Embryonic facial prominence (tissue), 1 donor: ENCODE data around the gene AADACL4.
"Not testable (repeated sequence)": the region's sequence is repeated elsewhere in the genome, so short reads cannot be mapped to it uniquely, and the experiment has no call there.

Source experiments
- DNase-seq: peaks from one replicate; pipeline ENCODE4 v3.0.0-alpha.2; 2016; ENCODE audit errors: extremely low spot score

Gene AADACL4

DNA sequence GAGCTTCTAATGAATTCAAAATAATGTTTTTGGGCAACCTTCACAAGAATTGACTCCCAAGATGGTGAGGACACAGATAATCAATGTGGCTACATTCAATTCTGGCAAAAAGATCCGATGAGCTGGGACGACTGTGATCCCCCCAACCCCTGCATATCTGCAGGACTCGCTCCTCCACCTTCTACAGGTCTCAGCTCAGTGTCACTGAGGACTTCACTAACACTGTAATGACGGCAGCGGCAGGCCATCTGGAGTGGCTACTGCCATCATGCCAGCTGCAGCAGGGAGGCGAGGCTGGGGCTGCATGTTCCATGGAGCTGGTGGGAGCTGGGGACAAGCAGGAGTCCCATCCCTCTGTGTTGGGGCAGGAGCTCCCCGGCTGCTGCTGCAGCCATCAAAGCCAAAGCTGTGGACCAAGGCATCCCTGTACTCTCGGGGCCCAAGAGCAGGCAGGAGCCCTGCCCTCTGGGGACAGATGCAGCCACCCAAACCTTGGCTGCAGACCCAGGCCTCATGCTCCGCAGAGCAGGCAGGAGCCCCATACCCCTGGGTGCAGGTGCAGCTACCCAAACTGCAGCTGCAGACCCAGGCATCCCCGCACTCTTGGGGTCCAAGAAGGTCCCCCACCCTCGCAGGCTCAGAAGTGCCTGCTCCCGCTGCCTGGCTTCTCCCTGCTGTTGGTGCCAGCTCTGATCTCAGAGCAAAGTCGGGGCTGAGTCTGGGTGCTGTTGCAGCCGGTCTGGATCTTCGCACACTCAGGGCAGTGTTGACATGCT, 13.7 kb upstream of the AADACL4 start:
- no peak for DNase-seq

DNA sequence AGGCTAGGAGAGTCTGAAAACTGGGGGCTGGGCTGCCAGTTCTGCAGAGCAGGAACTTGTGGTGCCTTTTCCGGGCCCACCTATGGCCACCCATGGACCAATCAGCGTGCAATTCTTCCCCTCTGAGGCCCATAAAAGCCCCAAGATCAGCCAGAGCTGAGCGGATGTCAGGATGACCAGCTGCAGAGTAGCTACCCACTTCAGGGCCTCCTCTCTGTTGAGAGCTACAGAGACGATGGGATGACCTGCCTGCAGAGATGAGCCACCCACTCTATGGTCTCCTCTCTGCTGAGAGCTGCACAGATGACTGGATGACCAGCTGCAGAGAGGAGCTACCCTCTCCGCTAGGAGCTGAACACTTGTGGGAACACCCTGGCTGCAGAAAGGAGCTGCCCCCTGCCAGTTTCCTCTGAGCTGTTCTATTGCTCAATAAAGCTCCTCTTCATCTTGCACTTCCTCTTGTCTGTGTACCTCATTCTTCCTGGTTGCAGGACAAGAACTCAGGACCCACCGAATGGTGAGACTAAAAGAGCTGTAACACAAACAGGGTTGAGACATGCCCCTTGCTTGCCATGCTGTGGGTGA, 12.8 kb upstream of the AADACL4 start:
- no peak for DNase-seq

DNA sequence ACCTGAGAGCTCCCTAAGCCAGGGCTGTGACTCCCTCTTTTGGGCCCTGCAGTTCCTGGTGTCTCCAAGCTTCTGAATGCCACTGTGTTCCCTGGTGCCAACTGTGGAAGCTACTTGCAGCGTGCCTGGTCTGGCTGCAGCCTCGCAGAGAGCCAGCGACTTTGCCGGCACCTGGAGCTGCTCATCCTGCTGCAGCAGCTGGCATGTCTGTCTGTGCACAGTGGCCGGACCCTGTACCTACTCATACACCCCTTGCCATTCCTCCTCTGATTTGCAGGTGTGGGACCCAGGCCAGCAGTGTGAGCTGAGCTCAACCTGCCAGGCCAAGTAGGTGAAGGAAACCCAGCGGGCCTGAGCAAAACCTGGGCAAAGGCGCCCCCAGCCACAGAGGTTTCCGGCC, 12.3 kb upstream of the AADACL4 start:
- no peak for DNase-seq

DNA sequence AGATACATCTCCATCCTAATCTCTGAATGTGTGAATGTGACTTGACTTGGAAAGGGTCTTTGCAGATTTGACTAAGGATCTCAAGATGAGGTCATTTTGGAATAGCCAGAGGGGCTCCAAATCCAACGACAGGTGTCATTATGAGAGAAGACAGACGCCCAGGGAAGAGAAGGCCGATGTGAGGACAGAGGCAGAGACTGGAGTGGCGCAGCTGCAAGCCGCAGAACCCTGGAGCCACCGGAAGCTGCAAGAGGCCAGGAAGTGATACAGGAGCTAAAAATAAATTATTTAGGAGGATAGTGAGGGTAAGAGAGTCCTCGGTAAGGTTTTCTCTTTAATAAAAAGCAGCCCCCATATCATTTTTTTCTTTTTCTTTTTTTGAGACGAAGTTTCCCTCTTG, 9.7 kb upstream of the AADACL4 start:
- no peak for DNase-seq

DNA sequence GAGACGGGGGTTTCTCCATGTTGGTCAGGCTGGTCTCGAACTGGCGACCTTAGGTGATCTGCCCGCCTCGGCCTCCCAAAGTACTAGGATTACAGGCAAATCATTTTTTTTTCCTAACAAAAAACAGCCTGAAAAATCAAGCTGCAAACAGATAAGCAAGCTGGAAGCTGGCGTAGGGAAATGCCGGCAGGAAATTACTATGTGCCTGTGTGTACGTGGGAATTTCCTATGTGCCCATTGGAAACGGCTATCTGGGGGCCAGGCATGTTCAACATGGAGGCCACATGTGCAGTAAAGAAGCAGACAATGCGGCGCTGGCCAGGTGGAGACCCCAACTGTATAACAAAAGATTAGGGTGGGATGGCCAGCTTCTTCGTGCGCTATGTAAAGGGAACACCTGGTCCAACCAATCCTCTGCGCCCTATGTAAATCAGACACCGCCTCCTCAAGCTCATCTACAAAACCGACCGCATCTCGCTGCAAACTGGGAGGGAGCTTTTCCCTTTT, 9.1 kb upstream of the AADACL4 start:
- DNase-seq = no peak

DNA sequence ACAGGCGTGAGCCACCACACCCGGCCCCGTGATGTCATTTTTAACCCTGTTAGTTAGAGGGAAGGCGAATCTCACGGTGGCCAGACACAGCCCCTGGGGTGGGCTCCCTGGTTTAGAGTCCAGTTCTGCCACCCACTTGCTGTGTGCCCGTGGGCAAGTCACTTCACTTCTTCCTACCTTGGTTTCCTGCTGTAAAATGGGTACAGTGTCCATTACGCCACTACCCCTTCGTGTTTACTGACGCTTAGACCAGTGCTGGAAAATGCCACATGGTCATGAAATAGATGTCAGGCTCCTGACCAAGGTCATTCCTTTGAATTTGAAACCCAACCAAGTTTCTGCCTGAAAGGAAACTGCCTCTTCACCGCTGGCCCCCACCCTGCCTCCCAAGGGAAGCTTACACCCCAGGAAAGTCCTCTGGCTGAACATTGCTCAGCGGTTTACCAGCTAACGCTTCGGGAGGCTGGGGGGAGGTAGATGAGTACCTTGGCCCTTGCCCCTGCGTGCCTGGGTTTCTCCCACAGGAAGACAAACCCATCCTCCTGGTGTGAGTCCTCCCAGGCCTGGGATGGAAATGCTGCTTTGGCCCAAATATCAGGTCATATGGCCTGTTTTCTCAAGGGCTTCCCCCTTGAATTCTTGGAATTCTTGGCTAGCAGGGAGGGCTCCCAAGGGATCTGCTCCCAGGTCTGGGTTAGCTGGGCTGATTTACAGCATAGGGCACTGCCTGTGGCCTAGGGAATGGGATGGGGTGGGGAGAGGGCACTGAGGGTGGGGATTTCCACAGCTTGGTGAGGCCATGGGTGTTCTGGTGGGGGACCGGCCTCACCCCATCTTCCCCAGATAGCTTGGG, 7.6 kb upstream of the AADACL4 start:
- DNase-seq = no peak

DNA sequence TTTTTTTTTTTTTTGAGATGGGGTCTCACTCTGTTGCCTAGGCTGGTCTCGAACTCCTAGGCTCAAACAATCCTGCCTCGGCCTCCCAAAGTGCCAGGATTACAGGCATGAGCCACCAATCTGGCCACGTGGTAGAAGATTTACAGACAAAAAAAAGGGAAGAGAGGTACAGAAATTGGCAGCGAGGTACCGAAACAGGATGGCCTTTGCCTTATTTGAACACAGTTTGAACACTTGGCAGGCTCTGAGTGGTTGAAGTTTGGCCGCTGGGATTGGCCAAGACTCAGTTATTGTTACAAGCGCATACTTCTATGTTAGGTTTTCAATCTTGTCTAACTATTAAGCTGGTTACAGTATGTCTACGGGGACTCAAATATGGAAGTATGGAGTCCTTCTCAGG, 6.2 kb upstream of the AADACL4 start:
- DNase-seq = no peak

DNA sequence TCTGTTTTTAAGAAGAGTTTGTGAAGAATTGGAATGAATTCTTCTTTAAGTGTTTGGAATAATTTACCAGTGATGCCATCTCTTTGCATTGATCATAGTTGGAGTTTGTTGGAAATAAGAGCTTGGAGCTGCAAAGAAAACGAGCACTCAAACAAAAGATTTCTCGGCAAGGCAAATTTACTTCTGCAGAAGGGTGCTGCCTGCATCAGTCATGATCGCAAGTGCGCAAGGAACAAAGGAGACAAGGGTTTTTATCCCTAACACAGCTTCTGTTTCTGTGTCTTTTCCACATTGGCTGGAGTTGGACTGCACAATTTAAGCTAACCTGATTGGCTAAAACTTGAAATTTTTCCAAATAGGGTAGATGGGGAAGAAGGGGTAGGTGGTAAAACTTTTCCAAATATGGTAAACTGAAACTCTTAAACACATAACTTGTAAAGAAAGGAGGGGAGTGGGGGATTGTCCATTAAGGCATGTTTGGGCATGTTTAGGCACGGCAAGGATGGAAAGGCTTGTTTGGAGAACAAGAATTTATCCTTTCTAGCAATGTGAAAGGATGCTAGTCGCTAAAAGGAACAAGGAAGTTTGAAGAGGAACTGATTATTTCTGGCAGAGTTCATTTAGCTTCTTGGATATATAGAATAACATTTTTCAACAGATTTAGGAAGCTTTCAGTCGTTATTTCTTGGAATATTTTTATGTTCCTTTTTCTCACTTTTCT, 3.5 kb upstream of the AADACL4 start:
- no peak for DNase-seq

DNA sequence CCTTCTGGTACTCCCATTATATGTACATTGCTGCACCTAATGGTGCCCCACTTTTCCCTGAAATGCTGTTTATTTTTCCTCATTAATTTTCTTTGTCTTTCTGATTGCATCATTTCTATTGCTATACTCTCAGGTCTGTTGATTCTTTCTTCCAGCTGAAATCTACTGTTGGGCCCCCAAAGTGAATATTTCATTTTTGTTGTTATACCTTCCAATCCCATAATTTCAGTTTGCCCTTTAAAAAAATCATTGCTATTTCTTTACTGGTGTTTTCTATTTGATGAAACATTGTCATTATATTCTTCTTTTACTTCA, 3.0 kb upstream of the AADACL4 start:
- DNase-seq = no peak

DNA sequence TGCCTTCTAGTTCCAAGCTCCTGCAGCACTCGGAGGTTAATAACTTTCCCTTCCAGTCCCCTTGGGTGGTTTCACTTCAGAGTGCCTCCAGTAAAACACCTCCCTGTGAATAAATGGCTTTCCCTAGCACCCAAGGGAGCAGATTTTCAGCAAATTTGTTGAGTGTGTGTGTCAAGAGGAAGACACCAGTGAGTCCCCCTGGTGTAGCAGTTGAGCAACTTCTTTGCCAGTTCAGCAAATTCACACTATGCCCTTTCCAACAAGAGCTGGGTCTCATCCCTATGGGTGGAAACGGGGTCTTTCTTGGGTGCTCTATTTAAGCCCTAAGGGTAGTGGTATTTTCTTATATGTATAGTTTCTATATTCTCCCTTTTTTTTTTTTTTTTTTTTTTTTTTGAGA, 806 bp upstream of the AADACL4 start:
- DNase-seq = no peak

DNA sequence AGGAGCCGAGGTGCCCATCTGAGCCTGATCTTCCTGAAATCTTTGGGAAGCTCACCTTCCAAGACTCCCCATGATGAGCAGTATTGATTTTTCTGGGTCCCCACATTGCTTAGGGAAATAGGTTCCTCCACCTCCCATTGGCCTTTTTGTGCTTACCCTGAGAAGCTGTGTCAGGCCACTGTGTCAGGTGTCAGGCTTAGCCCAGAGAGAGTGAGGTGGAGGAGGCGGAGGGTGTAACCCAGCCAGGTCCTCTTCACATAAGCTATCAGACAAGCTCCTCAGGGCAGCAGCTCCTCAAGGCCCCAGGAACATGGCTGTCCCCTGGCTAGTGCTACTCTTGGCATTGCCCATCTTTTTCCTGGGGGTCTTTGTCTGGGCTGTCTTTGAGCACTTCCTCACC, 352 bp downstream of the AADACL4 start:
- DNase-seq = no peak

DNA sequence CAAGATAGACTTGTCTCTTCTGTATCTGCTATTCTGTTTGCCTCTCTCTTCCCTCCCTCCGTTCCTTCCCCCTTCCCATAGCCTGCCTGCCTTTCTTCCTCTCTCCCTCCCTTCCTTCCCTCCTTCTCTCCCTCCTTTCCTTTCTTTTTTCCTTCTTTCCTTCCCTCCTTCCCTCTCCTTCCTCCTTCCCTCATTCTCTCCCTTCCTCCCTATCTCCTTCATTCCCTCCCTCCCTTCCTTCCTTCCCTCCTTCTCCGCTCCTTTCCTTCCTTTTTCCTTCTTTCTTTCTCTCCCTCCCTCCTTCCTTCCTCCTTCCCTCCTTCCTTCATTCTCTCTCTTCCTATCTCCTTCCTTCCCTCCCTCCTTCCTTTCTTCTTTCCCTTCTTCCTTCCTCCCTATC, 944 bp downstream of the AADACL4 start:
- no peak for DNase-seq

DNA sequence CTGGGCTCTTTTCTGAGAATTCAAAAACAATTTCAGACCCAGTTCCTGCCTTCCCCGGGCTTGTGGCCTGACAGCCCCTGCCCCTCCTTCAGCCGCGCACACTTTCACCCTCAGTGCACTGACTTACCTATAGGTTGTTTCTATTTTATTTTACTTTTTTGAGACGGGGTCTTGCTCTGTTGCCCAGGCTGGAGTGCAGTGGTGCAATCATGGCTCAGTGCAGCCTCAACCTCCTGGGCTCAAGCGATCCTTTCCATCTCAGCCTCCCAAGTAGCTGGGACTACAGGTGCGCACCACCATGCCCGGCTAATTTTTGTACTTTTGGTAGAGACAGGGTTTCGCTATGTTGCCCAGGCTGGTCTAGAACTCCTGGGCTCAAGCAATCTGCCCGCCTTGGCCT, 1.5 kb downstream of the AADACL4 start:
- DNase-seq = not testable (repeated sequence)

DNA sequence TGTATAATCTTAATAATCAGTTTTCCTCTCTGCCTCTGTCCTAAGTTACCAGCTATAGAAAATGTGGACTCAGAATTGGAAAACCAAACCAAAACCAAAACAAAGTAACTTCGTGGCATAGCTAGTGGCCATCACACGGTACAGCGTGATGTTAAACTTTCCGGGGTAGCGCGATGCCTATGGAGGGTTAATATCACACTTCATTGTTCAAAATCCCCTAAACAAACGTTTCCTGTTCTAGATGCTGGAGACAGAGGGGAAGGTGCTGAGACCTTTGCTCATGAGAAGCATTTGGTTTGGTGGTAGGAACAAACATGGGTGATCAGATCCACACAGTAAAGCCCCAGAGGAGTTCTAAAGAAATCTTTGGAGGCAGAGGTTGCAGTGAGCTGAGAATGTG, 4.9 kb downstream of the AADACL4 start:
- DNase-seq = no peak

DNA sequence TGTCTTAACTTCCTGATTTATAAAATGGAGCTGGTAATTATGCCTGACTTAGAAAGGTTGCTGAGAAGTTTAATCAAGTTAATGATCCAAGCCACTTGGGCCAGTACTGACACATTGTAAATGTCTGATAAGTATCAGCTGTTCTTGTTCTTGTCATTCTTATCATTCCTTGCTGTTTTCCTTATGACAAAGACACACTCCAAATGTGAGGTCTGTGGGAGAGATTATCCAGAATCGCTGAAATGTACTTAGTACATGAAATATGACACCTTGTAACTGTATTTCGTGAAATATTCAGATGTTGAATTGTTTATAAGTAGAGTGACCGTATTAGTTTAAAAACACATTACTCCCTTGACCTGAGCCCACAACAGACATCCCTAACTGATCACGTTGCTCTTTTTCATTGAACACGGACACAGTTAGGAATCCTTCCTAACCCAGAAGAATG, 6.1 kb downstream of the AADACL4 start:
- DNase-seq = no peak

DNA sequence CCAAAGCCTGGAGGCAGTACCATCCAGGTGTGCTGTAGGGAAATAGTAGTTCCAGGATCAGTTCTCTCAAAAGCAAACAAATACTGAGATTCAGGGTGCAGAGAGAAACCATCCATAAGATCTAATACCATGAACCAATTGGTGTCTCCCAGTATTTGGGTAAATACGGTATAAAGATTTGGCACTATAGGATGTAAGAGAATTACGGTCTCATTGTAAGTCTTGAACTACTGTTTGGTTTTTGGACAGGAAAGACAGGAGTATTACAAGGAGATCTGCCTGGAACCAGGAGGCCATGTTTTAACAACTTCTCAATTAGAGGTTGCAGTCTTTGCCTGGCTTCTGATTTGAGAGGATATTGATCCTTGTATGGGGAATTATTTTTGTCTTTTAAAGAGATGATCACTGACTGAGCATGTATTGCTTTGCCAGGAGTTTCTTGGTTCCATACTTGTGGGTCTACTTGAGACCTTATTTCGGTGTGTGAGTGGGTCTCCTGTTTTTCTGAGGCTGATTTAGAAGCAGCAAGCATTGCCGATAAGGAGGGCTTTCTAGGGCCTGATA, 10.2 kb downstream of the AADACL4 start:
- DNase-seq = no peak

DNA sequence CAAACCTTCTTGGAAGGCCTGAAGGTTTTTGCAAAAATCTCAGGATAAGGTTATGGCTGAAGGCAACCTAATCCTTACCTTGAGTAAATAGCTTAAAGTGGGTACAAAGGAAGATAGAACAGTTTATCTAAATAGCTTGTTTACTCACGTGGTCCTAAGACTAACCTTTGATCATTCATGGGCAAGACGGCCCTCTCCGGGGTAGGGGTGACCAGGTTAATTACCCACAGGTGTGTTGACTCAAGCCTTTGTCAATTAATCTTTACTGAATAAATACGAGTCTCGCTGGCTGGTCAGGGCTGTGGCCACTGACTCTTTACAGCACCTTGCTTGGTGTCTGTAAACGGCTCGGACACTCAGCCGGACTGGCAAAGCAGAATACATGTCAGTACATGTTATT, 10.8 kb downstream of the AADACL4 start:
- DNase-seq = no peak

DNA sequence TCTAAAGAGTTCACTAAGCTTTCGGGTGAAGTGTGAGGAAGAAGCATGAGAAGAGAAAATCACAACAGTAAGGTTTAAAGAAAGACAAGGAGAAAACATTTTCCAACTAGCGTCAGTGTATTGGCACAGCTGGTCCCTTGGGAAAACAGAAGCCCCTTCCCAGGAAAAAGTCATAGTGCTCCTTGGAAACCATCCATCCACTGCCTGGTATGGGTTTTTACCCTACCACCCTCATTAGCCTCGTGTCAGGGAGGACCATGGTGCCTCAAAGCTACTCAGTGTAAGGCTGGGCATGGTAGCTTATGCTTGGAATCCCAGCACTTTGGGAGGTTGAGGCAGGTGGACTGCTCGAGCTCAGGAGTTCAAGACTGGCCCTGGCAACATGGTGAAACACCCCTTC, 12.7 kb downstream of the AADACL4 start:
- no peak for DNase-seq

DNA sequence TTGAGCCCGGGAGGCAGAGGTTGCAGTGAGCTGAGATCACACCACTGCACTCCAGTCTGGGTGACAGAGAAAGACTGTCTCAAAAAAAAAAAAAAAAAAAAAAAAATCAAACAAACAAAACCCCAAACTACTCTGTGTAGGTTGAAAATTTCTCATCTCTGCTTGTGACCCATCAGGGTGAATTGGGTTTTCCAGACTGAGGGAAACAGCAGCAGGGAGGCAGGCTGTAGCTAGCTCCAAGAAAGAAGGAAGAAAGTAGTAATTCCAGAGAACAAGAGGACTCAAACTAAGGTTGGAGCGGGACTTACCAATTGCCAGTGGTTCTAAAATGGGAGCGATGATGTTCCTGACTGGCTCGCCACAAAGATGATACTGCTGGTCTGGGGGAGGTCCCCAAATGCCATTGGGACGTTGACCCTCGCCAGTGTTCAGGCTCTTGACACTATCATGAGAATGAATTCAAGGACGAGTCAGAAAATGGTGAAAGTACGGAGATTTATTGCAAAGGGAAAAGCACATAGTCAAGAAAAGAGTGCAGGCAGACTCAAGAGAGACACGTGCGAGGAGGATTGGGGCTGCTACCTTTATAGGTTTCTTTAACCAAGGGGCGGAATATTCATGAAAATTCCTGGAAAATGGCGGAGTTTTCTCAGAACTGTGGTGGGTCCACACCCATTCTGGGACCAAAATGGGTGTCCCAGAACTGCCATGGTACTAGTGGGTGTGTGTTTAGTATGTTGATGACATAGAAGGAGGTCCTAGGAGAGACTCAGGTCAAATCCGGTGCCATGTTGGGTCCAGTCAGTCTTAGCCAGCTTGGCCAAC, 13.4 kb downstream of the AADACL4 start:
- no peak for DNase-seq

DNA sequence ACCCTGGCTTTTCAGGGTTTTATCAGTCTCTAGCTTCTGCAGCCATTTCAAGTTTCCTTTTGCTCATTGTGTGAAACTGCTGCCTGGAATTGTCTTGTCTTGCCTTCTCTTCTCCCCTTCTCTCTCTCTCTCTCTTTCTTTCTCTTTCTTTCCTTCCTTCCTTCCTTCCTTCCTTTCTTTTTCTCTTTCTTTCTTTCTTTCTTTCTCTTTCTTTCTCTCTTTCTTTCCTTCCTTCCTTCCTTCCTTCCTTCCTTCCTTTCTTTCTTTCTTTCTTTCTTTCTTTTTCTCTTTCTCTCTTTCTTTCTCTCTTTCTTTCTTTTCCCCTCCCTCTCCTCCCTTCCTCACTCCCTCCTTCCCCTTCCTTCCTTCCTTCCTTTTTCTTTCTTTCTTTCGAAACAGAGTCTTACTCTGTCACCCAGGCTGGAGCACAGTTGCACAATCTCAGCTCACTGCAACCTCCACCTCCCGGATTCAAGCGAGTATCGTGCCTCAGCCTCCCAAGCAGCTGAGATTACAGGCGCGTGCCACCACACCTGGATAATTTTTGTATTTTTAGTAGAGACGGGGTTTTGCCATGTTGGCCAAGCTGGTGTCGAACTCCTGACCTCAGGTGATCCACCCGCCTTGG, 14.1 kb downstream of the AADACL4 start:
- not testable (repeated sequence) for DNase-seq
